Activated CD4-positive, alpha-beta T cell treated with anti-CD3 and anti-CD28 coated beads, Interleukin-2, amount 50 U/mL, for 24 hours (primary cell): ENCODE measurements around the gene P2RX2.

Experiments
- DNase-seq, 2 donors: peaks; one replicate each; pipeline ENCODE4 v3.0.0-alpha.2; 2020; ENCODE audit warnings: low read depth in 1 of 2, low spot score in 1 of 2

P2RX2 gene

DNA sequence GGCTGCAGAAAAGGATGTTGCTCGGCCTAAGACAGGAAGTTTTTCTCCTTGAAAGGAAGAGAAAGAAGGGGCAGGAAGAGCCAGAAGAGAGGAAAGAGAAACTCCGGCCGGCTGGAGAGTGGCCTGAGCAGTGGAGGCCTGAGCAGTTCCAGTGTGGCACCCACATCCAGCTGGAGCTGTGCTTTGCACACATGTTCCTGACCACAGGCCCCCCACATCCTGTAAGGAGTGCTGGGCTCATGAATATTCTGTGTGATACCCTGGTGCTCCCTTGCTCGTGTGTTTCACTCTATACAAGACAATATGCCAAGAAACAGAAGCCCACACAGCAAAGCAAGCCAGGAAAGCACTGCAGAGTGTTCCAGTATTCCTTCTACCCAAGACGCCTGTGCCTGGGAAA is 41.5 kb downstream of the P2RX2 start:
- DNase-seq, result no peak

- DNase-seq, result no peak
These were observed 42.4 kb downstream of the P2RX2 start for GRCh38 chr12:132660996-132661395.

GRCh38 chr12:132661972-132662371 is 43.4 kb downstream of the P2RX2 start:
- no peak for DNase-seq

DNA sequence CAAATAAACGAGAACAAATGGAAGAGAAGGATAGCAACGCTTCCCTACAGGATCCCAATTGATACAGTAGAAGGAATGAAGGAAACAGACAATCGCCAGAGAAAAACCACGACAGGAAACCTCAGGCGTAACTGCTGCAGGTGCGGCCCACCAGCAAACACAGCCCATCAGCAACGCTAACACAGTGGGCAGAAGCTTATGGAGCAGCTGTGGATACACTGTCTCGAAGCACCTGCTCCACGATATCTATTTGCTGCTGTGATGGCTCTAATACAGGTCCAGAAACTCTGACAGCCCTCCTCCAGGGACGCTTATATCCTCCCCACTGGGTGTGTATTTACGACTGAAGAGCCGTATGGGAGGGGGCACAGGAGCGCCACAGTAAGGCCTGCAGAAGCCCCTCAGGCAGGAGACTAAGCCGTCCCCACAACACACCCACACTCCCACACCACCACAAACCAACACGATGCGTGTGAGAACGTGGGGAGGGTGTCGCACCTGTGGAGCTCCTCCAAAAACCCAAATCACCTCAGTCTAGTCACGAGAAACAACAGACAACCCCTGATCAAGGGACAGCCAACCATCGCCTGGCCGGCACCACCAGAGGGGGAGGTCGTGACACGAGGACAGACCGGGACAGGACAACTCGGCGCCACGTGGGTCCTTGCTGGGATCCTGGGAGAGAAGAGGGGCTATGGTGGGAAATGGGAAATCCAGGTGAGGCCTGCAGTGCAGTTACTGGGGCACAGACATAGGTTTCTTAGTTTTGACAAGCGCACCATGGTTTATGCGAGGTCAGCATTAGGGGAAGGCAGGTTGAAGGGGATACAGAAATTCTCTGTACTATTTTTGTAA is 44.6 kb downstream of the P2RX2 start:
- no peak for DNase-seq

GRCh38 chr12:132664206-132665148 is 45.9 kb downstream of the P2RX2 start:
- no peak for DNase-seq

GRCh38 chr12:132665149-132665491 is 46.5 kb downstream of the P2RX2 start:
- no peak for DNase-seq

- no peak for DNase-seq
These were observed 47.2 kb downstream of the P2RX2 start for GRCh38 chr12:132665794-132666193.

GRCh38 chr12:132668191-132669088 is 49.9 kb downstream of the P2RX2 start:
- no peak for DNase-seq

DNA sequence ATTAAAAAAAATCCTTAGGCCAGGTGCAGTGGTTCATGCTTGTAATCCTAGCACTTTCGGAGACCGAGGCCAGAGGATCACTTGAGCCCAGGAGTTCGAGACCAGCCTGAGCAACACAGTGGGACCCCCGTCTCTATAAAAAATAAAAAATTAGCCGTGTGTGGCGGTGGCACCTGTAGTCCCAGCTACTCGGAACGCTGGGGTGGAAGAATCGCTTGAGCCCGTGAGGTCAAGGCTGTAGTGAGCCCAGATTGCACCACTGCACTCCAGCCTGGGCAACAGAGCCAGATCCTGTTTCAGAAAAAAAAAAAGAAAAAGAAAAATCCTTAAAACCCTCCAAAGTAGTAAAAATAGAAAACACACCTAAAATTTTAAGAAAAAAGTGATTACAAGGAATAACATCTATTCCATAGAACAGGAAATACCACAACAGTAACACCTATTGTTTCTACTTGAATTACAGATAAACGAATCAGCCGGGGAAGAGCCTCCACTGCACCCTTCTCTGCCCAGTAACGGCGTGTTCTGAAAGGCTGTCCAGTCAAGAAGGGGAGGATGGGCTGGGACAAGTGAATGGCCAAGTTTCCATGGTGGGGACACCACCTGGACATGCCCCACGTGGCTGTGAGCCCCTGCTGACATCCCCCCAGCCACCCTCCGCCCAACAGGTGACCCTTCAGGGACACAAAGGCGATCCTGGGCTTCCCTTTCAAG is 50.7 kb downstream of the P2RX2 start:
- no peak for DNase-seq
